Uterus (tissue), 4 donors: Measurements from ENCODE around the gene KCNG1. TPM values are rescaled to one million over a fixed set of nuclear protein-coding genes. Genes with fewer than 3 reads are reported as not detected.
A peak's percentile ranks its signal among the peaks of the same experiment; 100 is the strongest.

Experiments used
- DNase-seq, 2 donors: peaks; one replicate each; pipeline ENCODE4 v3.0.0-alpha.2; 2019 to 2020
- H3K27ac ChIP-seq, 2 donors: fragments of 200-600 bp; sonication (generic); 1 replicate in 1 of 2; 2 replicates in 1 of 2; pipeline ENCODE4 v1.5.1; 2016 to 2018
- H3K27me3 ChIP-seq, 2 donors: fragments of 200-600 bp; sonication (generic); one replicate each; pipeline ENCODE4 v1.5.1; 2018 to 2019; ENCODE audit warnings: control low read depth in 1 of 2
- H3K36me3 ChIP-seq, 2 donors: fragments of 200-600 bp; sonication (generic); one replicate each; pipeline ENCODE4 v1.5.1; 2019; ENCODE audit warnings: control low read depth in 1 of 2
- H3K4me1 ChIP-seq, 2 donors: fragments of 200-600 bp; sonication (generic); one replicate each; pipeline ENCODE4 v1.5.1; 2018 to 2019; ENCODE audit warnings: control low read depth in 1 of 2
- H3K4me3 ChIP-seq, 2 donors: fragments of 200-600 bp; sonication (generic); 1 replicate in 1 of 2; 2 replicates in 1 of 2; pipeline ENCODE4 v1.5.1; 2018 to 2019; ENCODE audit warnings: mild to moderate bottlenecking in 1 of 2
- H3K9me3 ChIP-seq, 2 donors: fragments of 200-600 bp; sonication (generic); one replicate each; pipeline ENCODE4 v1.5.1; 2019; ENCODE audit warnings: control low read depth in 1 of 2
- CTCF ChIP-seq, 4 experiments: fragments of 200-600 bp in 2 of 4; fragments of 450-650 bp in 2 of 4; sonication (generic) in 2 of 4; IDR thresholded peaks; one replicate each; pipeline ENCODE4 v1.5.1; 2016 to 2019; ENCODE audit warnings: antibody characterized with exemption in 4 of 4, mild to moderate bottlenecking in 2 of 4, moderate library complexity in 1 of 4
- POLR2A ChIP-seq, 2 donors: fragments of 450-650 bp; IDR thresholded peaks; one replicate each; pipeline ENCODE4 v1.6.1; 2016; ENCODE audit warnings: antibody characterized with exemption in 2 of 2, mild to moderate bottlenecking in 1 of 2, moderate library complexity in 1 of 2
- intact Hi-C: fragments of 100-400 bp; cut with DNase I; formaldehyde crosslinking; loops from one replicate; pipeline ENCODE4 v1.15.1; 2023; ENCODE audit warnings: low total_unique reads
- total RNA-seq, 4 donors: library from RNA; depleted of rRNA in 3 of 4; stranded (reverse); fragments of >200 nt in 3 of 4; gene quantifications; one replicate each; pipeline versions ENCODE4 v1.1.0 to v1.2.4, GENCODE V29; 2014 to 2023
- donor health status: DM: yes; HTN: yes; CAD: no.

Gene KCNG1
- total RNA-seq, 4 donors from 2014 or later = 0.88 to 109 (median 44.1) TPM

- TF ChIP-seq POLR2A (IDR thresholded peaks at IDR 0.05) = no peak
- TF ChIP-seq CTCF (IDR thresholded peaks at IDR 0.05) = no peak
- Histone ChIP-seq H3K9me3 (no peaks in the 10 kb centered on the region), H3K4me1 (peaks cover 0 to 13% of the 10 kb centered on the region in 2 donors), H3K27me3 (no peaks in the 10 kb centered on the region), H3K4me3 (peak overlapping the region; percentile 89 to 97), H3K27ac (no peak overlapping the region), H3K36me3 (no peaks in the 10 kb centered on the region)
- intact Hi-C loops = no loop called here
- no peak for DNase-seq
Observed at GRCh38 chr20:50957276-50957675, 65.6 kb downstream of the KCNG1 start.

- intact Hi-C loops = no loop called here
Observed at GRCh38 chr20:50953821-50954220, 69.1 kb downstream of the KCNG1 start.

More at GRCh38 chr20:50953821-50954220, 69.1 kb downstream of the KCNG1 start:
- no peaks in the 10 kb centered on the region for H3K36me3 ChIP-seq
- peaks cover 0 to 3% of the 10 kb centered on the region in 2 donors for H3K4me1 ChIP-seq
- no peak overlapping the region for H3K4me3 ChIP-seq
- TF ChIP-seq POLR2A (IDR thresholded peaks at IDR 0.05) = no peak
- no peak for TF ChIP-seq CTCF (IDR thresholded peaks at IDR 0.05)
- no peaks in the 10 kb centered on the region for H3K27me3 ChIP-seq
- no peaks in the 10 kb centered on the region for H3K9me3 ChIP-seq
- no peak overlapping the region for H3K27ac ChIP-seq
- no peak for DNase-seq

Other genes with a start within 250 kb of the KCNG1 start
- gene BCAS4, start 228.0 kb downstream of the KCNG1 start, total RNA-seq = 1 to 10 TPM in 2 of 4 donors, under 1 TPM in 1, not detected in 1; under 0.01 to 9.1 (median 3.5) TPM
- gene ADNP, start 91.7 kb downstream of the KCNG1 start, total RNA-seq = 10 to 100 TPM; 30.6 to 90.1 (median 63.1) TPM
- 100 to 1,000 TPM in 1 of 4 donors, 10 to 100 TPM in 3; 40.4 to 128 (median 64.2) TPM for gene DPM1, start 64.6 kb downstream of the KCNG1 start, total RNA-seq
- gene MOCS3, start 64.3 kb downstream of the KCNG1 start, total RNA-seq = 1 to 10 TPM in 3 of 4 donors, under 1 TPM in 1; 0.59 to 8.2 (median 5.9) TPM